Activated T-helper 1 cell treated with anti-CD3 and anti-CD28 coated beads, Interleukin-2, amount 50 U/mL, for 16 hours (primary cell): ENCODE data around the gene CCDC7.
"Not testable (repeated sequence)": the region's sequence is repeated elsewhere in the genome, so short reads cannot be mapped to it uniquely, and the experiment has no call there.

Source experiments
- DNase-seq, 2 donors: peaks; one replicate each; pipeline ENCODE4 v3.0.0-alpha.2; 2020; ENCODE audit warnings: low read depth in 1 of 2, low spot score in 1 of 2

The CCDC7 gene

DNA sequence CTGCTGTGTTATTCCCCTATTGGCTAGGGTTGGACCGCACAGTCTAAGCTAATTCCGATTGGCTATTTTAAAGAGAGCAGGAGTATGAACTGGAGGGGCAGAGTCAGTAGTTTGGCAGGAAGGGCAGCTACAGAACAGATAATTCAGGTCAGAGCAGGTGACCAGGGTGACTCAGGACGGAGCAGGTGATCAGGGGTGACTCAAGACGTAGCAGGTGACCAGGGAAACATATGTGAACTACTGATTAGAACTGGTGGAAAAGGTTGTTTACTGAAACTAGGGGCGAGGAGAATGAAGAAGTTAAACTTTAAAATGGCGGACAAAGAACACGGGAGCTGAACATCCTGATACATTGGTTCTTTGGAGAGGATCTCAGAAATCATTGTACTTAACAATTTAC lies 102.3 kb downstream of the CCDC7 start:
- no peak for DNase-seq

DNA sequence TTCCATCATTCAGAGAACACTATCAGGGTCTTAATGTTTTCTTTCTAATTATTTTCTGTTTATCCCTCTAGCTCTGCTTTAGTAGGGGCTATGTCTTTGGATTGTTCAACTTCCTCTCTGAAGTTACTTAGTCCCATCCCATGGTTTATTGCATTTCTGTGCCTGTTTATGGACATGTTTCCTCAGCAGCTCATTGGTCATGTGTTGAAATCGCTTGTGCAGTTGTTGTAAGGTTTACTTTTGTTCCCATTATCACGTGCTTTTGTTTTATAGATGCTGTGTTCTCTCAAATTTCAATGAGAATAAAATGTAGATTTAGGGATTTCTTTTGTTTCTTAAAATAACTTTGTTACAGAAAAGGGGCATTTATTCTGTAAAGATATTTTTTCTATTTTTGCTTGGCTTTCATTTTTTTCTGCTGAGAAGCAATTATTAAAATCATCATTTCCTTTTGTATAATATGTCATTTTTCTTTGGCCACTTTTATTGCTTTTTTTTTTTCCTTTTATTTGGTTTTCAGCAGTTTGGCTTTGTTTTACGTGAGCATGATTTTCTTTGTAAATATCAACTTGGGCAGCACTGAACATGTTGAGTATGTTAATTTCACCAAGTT lies 110.9 kb downstream of the CCDC7 start:
- no peak for DNase-seq

DNA sequence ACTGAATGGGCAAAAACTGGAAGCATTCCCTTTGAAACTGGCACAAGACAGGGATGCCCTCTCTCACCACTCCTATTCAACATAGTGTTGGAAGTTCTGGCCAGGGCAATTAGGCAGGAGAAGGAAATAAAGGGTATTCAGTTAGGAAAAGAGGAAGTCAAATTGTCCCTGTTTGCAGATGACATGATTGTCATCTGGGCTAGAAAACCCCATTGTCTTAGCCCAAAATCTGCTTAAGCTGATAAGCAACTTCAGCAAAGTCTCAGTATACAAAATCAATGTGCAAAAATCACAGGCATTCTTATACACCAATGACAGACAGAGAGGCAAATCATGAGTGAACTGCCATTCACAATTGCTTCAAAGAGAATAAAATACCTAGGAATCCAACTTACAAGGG lies 116.8 kb downstream of the CCDC7 start:
- DNase-seq = not testable (repeated sequence)

DNA sequence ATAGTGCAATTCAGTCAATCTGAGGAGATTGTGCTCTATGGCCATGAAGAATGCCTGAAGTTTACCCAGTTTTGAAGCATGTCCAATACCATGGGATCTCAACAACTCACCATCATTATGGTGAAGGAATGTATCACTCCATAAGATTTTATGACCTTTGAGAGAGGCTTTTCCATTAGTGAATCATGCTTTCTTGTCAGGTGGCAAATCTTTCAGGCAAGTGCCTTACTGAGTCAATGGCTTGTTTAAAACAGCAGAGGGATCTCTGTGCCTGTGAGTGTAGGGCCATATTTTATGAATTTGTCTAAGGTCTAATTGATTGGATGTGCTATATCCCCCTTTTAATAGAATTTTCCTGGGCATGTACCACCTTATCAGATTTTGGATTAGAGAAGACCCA lies 131.5 kb downstream of the CCDC7 start:
- DNase-seq = no peak

DNA sequence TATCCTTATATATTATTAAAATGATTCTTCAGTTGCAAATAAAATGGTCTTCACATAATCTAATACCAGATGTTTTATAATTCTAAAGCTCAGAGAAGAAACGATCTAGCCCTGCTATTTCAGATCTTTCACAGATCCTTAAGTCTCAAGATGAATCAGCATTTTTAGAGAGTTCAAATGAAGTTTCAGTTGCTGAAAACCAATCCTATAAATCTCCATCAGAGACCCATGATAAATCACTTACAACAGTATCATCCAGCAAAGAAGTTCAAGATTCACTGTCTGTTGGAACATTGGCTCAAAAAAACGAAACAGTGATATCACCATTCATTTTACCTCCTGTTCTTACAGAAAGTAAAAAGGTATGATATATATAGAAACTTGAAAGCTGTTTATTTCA lies 137.0 kb downstream of the CCDC7 start:
- DNase-seq = no peak

DNA sequence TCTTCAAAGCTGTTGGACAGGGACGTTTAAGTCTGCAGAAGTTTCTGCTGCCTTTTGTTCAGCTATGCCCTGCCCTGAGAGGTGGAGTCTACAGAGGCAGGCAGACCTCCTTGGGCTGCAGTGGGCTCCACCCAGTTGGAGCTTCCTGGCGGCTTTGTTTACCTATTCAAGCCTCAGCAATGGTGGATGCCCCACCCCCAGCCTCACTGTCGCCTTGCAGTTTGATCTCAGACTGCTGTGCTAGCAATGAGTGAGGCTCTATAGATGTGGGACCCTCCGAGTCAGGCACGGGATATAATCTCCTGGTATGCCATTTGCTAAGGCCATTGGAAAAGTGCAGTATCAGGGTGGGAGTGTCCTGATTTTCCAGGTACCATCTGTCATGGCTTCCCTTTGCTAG lies 152.1 kb downstream of the CCDC7 start:
- DNase-seq = not testable (repeated sequence)

DNA sequence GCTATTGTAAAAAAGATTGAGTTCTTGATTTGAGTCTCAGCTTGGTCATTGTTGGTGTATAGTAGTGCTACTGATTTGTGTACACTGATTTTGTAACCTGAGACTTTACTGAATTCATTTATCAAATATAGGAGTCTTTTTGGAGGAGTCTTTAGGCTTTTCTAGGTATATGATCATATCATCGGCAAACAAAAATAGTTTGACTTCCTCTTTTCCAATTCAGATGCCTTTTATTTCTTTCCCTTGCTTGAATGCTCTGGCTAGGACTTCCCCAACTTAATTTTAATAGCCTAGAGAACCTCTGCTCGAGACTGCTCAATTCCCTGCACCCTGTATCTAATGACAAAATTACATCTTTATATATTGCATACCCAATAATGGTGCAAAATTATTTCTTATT lies 154.4 kb downstream of the CCDC7 start:
- no peak for DNase-seq

DNA sequence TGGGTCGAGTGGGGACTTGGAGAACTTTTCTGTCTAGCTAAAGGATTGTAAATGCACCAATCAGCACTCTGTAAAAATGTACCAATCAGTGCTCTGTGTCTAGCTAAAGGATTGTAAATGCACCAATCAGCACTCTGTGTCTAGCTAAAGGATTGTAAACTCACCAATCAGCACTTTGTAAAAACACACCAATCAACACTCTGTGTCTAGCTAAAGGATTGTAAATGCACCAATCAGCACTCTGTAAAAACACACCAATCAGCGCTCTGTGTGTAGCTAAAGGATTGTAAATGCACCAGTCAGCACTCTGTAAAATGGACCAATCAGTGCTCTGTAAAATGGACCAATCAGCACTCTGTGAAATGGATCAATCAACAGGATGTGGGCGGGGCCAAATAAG lies 155.6 kb downstream of the CCDC7 start:
- not testable (repeated sequence) for DNase-seq

DNA sequence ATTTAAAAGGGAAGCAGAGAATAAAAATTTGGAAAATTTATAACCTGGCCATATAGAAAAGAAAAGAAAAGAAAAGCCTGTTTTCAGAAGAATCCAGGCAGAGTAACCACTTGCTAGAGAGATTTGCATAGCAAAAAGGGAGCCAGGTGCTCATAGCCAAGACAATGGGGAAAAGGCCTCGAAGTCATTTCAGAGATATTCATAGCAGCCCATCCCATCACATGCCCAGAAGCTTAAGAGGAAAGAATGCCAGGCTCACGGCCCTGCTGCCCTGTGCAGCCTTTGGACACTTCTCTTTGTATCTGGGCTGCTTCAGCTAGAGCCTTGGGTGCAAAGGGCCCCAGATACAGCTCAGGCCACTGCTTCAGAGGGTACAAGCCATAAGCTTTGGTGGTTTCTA lies 159.8 kb downstream of the CCDC7 start:
- no peak for DNase-seq

DNA sequence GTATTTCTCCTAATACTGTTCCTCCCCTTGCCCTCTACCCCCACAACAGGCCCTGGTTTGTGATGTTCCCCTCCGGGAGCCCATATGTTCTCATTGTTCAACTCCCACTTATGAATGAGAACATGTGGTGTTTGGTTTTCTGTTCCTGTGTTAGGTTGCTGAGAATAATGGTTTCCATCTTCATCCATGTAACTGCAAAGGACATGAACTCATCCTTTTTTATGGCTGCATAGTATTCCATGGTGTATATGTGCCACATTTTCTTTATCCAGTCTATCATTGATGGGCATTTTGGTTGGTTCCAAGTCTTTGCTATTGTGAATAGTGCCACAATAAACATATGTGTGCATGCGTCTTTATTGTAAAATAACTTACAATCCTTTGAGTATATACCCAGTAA lies 164.6 kb downstream of the CCDC7 start:
- DNase-seq = not testable (repeated sequence)

DNA sequence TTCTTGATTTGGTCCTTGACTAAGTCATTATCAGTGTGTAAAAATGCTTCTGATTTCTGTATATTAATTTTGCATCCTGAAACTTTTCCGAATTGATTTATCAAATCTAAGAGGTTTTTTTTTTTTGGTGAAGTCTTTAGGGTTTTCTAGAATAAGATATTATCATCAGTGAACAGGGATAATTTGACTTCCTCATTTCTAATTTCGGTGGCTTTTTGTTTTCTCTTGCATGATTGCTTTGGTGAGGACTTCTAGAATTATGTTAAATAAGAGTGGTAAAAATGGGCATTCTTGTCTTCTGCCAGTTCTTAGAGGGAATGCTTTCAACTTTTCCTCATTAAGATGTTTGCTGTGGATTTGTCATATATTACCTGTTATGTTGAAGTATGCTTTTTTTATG lies 170.5 kb downstream of the CCDC7 start:
- no peak for DNase-seq

DNA sequence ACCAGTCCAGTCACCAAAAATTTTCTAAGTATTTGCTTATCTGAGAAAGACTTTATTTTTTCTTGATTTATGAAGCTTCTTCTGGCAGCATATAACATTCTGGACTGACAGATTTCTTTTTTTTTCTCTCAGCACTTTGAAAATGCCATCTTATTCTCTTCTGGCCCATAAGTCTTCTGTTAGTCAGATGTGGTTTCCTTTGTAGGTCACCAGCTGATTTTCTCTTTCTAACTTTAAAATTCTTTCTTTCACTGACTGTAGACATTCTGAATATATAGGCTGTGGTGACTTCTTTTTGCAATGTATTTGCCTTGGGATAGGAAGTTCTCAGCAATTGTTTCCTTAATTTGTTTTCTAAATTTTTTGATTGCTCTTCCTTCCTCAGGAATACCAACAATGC lies 172.5 kb downstream of the CCDC7 start:
- no peak for DNase-seq

DNA sequence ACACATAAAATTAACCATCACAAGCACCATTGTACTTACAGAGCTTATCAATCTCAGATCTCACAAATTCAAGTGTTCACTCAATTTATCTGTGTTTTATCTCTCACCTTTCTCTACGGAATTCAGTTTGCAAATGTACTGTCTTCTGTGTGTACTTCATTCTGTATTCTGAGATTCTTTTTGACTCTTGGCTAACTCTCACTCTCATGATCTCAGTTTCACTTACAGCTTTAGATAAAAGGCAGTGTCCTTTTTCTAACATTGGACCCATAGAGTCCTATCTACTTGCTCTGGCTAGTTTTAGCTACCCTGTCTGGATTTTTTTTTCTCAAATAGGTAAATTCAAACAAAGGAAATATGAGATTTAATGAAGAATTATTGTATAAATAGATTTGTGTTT lies 176.0 kb downstream of the CCDC7 start:
- DNase-seq = no peak

DNA sequence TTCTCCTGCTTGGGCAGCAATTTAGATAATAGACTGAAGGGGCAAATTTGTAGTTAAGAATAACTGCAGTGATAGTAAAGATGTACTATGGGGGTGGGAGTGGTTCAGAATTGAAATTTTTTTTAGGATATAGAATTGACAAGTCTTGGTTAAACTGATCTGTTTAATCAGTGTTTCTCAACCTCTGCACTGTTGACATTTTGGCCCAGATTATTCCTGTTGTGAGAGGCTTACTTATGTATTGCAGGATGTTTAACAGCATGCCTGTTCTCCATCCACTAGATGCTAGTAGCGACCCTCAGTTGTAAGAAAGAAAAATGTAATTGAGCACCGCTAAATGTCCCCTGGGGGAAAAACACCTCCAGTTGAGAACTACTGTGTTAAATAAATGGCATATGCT lies 176.5 kb downstream of the CCDC7 start:
- no peak for DNase-seq

DNA sequence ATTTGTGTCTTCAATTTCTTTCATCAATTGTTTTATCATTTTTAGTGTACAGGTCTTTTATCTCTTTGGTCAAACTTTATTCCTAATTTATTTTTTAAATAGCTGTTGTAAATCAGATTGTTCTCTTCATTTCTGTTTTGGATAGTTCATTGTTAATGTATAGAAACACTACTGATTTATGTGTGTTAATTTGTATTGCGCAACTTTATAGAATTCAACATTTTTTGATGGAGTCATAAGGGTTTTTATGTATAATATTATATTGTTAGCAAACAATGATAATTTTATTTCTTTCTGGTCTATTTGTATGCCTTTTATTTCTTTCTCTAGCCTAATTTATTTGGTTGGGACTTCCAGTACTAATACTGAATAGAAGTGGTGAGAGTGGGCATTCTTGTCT lies 181.2 kb downstream of the CCDC7 start:
- DNase-seq = no peak

DNA sequence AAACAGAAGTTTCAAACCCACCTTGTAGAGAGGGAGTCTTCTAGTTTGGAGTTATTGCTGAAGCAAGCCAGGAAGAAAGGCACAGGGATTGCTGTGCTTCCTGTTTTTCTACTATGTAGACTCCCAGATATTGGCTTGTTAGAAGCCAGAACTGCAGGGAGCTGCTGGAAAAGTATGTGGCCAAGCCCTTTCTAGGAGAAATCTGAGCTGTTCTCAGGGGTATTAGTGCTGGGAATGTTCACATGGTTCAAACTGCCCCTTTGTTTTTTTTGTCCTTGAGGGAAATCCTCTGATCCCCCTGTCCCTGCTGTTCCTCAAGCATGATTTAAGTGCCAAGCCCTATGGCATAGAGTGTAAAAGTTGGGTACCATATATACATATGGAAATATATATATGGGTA lies 184.0 kb downstream of the CCDC7 start:
- DNase-seq = no peak

DNA sequence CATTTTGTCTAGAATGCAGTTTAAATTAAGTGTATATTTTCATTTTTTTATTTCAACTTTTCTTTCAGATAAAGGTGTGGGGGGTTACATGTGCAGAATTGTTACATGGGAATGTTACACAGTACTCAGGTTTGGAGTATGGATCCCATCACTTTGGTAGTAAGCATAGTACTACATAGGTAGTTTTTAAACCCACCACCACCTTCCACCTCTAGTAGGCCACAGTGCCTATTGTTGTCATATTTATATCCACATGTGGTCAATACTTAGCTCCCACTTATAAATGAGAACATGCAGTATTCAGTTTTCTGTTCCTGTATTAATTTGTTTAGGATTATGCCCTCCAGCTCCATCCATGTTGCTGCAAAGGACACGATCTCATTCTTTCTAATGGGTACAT lies 200.6 kb downstream of the CCDC7 start:
- DNase-seq = no peak

DNA sequence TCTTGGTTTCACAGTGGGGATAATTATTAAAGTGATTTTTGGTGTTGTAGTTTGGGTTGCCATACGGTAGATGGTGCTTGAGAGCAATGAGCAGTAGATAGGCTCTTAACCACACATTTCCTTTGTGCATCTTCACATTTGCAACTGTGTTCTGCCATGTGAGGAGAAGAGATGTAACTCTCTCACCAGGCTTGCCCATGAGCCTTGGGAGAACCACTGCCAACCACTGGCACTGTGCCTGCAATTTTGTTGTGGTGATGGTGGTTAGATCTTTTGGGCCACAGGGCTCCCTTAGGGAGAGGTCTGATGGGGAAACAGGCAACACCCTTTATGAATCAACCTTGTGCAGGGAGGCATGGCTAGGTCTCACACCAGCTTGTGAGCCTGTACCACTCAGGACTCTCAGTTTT lies 204.3 kb downstream of the CCDC7 start:
- no peak for DNase-seq

DNA sequence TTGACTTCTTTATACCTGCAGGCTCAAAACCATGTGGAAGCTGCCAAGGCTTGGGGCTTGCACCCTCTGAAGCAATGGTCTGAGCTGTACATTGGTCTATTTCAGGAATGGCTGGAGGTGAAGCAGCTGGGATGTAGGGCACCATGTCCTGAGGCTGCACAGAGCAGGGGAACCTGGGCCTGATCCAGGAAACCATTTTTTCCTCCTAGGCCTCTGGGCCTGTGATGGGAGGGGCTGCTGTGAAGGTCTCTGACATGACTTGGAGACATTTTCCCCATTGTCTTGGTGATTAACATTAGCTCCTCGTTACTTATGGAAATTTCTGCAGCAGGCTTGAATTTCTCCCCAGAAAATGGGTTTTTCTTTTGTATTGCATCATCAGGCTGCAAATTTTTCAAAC lies 211.5 kb downstream of the CCDC7 start:
- not testable (repeated sequence) for DNase-seq

DNA sequence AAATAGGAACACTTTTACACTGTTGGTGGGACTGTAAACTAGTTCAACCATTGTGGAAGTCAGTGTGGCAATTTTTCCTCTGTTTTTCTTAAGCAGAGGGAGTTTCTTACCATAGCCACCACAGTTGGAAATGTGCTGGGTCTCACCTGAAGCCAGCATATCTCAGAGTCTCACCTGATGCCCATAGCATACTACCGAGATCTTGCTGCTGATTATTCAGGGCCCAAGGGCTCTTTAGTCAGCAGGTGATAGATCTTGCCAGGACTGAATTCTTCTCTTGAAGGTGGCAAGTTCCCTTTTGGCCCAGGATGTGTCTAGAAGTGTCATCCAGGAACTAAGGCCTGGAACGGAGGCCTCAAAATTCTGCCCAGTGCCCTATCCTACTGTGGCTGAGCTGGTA lies 215.4 kb downstream of the CCDC7 start:
- no peak for DNase-seq

DNA sequence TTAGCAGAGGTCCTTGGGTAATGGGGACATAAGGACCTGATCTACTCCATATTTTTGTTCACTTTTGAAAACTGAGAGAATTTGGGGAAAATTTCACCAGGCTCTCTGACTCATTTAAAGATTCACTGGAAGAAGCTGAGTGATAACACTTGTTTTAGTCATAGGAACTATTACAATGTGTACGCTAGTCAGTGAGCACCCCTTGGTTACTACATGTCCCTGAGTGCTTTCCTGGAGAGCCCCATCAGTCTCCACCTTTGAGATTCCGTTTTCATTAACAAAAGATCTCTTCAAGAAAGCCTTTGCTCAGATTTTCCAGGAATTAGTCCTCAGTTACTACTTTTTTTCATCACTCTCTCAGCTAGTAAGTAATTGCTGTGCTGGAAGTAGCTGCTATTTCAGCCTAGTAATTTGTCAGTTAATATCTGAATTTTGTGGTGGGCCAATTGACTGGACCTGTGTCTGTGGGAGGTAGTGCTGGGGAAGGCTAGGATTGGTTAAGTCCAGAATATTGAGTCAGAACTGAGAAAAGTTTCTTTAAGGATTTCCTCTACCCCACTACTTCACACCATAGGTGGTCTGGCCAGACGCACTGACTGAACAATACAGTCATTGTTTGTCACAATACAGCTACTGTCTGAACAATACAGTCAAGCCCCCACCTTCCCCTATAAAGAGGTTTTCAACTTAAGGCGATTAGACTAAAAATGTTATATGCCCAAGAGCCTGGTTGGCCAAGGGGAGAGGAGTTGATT lies 235.0 kb downstream of the CCDC7 start:
- no peak for DNase-seq

DNA sequence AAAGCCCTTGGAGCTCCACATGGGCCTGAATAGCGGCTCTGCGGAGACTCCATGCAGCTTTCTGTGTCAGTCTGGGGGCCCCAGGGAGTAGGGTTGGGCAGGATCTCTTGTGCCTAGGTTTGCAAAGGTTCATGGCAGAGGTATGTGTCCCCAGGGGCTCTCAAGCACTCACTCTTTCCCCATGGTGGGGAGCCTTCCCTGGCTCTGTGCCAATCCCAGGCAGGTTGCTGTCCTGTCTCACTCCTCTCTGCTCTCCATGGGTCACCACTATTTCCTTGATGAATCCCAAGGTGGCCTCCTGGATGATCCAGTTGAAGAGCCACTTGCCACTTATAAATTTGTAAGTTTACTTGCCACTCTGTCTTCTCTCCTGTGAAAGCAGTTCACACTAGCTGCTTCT lies 238.4 kb downstream of the CCDC7 start:
- no peak for DNase-seq

DNA sequence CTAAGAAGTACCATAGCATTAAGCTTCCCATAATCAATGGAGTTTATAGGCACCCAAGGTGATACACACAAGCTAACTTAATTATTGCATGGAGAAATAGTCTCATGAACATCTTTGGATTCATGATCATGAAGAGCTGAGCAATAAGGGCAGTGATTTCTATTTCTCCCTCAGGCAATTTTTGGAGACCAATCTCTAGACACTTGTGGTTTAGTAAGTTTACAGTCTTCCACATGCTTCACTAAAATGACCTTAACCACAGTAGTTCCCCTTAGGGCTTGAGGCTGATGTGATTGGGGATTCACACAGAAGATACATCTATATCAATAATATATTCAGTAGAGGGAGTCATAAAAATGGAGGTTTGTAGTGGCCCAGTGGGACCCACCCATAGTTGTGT lies 241.2 kb downstream of the CCDC7 start:
- DNase-seq = no peak
